GM18502 (cell line): Measurements from ENCODE around the gene SH3RF1.
"Not testable (repeated sequence)": the region's sequence is repeated elsewhere in the genome, so short reads cannot be mapped to it uniquely, and the experiment has no call there.

Experiments
- ATAC-seq: cut with Tn5 transposase; IDR thresholded peaks from one replicate; pipeline ENCODE4 v1.9.1; 2021; ENCODE audit warnings: mild to moderate bottlenecking; ENCODE audit not compliant: unreplicated experiment, poor library complexity

Gene SH3RF1

DNA sequence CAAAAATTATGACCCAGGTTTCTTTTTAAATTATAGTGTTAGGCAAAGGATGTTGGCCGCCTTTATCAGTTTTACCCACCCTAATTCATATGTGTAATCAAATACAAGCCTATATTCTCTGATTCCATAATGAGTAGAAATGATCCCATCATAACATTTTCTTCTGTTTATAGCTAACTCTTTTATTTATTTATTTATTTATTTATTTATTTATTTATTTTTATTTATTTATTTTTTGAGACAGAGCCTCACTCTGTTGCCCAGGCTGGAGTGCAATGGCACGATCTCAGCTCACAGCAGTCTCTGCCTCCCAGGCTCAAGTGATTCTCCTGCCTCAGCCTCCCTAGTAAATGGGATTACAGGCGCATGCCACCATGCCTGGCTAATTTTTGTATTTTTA is 7.1 kb upstream of the SH3RF1 start:
- not testable (repeated sequence) for ATAC-seq

DNA sequence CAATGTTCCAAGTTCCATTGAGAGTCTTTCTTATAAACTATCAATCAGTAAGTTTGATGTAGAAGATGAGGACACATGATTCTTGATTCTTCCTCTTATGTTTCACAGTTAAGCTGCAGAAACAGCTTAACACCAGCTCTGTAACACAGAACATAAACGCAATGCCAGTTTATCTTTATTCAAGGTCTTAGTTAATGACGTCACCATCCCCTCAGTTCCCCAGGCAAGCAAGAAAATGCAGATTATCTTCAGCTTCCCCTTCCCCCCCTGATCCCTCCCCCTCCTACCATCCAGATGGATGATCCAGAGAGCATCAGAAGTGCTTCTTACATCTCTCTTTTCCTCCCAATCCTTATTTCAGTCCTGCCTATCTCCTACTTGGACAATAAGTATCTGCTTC is 4.4 kb upstream of the SH3RF1 start:
- no peak for ATAC-seq

DNA sequence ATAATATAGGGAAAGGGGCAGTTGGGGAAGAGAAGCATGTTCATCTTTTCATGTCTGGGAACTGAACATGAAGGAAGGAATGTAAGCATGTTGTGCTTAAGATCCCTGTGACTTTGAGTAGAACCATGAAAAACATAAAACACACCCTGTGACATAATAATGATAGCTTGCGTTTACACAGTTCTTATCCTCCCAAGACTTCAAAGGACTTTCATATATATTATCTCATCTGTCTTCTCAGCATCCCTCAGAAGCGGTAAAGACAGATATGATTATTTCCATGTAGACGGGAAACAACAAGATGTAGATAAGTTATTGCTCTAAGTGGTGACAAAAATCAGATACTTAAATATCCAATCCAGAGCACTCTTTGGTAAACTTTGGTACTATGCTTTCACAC is 3.3 kb upstream of the SH3RF1 start:
- no peak for ATAC-seq

DNA sequence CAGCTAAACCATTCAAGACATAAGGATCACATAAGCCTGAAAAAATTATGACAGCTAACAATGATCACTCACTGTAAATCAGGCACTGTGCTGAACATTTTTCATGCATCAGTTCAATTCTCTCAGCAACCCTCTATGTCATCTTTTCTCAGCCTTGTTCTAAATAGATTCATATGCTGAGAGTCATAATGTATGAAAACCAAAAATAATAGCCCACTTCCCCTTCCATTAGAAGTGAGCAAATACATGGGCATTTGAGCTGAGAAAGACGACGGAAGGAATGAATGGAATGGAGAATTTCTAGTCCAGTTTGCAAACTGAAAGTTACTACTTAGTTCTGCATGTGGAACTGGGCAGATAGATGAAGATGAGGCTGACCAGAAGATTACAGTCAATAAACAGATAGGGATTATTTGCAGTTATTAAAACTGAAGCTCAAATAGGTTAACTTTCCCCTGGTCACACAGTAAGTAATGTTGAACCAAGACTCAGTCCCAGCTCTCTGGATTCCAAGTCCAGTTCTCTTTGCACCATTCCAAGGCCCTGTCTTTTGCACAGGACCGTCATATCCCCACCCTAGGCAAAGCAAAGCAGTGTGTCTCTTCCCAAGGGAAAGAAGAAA is 1.6 kb upstream of the SH3RF1 start:
- ATAC-seq, result peak; percentile 12

DNA sequence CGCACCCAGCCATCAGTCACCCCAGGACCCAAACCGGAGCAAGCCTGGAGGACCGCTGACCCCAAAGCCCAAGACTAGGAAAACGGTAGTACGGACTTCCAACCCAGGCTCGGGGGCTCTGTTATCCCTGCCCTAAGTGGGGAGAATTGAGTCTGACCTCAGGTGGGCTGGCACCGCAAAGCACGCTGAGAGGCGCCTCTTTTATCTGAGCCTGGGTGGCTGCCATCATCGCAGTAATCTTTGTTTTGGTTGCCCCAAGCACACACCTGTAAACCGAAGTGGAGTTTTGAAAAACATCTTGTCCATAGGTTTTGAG is 894 bp upstream of the SH3RF1 start:
- no peak for ATAC-seq

DNA sequence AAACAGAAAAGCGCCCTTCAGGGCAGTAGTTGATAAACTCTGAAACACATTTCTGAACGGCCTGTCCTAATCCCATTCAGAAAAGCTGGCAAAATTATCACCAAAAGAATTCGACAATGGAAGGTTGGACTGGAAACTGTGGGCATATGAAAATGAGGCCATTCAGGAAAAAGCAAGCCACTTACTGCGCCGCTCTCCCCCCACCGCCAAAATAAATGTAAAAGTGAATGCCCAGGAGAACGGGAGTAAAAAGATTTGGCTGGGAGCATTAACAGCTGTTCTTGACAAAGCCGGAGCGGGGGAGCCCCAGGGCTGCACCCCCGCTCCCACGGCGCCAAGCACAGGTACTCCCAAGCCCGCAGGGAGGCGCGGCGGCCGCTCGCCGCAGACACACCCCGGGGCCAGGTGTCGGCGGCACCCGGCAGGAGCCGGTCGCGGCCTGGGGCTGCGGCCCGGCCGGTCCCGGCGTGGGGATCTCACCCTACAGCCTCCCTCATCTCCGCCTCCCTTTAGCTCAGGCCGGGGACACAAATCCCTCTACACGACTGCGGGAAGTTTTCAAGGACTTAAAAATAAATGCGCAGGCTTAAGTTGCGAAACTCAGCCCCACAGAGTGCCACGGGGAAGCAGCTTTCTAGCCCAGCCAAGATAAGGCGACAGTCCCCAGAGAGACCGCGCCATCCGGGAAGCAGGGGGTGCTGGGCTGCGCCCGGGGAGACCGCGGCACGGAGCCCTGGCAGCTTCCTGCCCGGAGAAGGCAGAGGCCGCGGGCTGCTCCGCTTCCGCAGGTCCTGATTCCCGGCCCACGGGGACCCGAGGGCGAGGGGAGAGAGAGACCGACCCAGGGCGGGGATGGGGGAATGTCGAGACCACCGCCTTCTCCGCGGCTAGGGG is 593 bp downstream of the SH3RF1 start:
- ATAC-seq, result peak; percentile 52

DNA sequence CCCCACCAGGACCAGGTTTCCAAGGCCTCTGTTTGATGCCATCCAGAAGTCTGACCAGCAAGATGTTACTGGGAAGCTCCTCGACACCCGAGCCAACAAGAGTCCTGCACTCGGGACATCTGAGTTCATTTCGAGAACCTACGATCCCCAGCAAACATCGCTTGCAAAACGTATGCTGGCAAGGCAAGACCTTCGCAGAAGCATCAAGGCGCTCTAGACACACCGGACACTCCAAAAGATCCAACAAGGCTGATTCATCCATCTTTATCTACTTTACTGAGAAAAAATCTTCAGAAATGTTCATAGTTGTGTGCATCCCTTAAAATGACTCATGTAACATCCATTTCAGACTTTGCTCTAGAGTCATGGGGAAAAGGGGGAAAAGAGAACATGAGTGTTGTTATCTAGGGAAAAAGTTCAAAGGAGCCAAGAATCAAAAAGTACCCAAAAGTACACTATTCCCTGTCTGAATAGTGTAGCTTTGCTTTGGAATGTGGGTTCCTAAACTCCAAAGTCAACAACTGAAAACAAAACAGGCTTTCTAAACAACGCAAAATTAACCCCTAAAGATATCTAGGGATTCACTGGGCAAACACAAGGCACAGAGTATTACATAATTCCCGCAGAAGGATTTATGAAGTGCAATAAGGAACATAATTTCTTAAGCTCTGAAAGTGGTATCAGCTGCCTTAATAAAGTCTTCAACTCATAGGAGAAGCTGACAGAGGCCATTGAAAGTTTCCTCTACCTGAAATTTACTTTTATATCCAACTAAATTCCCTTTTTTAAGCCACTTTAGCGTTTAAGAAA is 1.6 kb downstream of the SH3RF1 start:
- no peak for ATAC-seq

DNA sequence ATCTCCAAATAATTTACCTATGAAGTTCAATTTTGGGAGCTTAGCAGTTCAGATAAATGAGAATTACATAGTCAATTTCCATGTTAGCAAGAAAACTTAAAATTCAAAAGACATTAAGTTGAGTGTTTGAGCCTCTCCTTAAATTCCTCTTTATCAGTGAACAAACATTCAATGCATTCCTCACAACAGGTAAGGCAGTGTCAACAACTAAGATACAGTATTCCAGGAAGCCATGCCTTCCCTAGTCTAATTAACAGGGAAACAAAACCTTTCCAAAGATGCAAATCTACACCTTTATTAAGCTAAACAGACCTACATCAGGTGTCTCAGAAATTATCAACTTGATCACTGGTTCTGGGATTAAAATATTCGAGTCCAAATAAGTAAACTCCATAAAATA is 3.7 kb downstream of the SH3RF1 start:
- no peak for ATAC-seq

DNA sequence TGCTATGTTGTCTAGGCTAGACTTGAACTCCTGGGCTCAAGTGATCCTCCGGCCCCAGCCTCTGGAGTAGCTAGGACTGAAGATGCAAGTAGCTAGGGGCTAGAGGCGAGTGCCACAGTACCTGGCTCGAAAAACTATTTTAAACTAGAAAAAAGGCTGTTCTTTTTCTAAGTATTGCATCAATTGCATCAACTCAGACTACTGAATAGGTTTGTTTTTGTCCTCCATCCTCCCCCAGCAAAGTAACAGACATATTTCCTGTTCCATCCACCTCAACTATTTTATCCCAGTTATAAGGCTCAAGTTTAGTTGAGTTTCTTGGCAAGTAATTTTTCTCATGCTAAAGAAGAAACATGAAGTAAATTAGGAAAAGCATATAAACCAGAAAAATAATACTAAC is 4.1 kb downstream of the SH3RF1 start:
- no peak for ATAC-seq

DNA sequence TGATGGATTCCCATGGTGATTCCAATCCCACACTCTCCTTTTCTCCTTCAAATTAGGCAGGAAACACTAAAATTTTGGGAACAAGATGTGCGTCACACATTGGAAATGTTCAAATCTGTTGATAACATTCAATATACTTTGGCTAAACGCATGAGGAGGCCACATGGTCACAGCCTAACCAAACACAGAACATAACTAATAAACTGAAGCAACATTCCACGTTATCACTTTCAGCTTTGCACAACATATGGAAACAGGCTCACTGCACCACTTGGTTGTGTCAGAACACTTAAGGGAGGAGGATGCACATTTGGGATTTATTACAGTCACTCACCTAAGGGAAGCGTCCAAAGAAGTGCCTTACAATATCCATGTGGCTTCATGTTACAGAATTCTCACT is 4.7 kb downstream of the SH3RF1 start:
- no peak for ATAC-seq

DNA sequence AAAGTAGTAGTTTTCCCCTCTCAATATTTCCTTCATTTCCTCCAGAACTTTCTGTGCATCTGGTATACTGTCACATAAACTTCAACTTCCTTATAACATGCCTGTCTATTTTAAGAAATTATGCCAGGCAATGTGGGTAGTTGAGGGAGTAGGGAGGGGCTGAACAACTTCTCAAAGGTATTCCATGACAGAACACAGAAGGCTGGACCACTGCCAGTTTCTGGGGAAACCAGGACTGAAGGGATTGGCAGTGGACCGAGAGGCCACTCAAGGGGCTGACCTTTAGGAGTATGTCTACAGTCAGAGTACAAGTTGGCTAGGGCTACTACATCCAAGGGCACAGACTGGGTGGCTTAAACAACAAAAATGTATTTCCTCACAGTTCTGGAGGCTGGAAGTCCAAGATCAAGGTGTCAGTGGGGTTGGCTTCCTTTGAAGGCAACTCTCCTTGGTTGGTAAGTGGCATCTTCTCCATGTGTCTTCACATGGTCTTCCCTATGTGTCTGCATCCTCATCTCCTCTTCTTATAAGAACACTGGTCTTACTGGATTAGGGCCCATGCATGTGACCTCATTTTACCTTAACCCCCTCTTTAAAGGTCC is 6.9 kb downstream of the SH3RF1 start:
- no peak for ATAC-seq

DNA sequence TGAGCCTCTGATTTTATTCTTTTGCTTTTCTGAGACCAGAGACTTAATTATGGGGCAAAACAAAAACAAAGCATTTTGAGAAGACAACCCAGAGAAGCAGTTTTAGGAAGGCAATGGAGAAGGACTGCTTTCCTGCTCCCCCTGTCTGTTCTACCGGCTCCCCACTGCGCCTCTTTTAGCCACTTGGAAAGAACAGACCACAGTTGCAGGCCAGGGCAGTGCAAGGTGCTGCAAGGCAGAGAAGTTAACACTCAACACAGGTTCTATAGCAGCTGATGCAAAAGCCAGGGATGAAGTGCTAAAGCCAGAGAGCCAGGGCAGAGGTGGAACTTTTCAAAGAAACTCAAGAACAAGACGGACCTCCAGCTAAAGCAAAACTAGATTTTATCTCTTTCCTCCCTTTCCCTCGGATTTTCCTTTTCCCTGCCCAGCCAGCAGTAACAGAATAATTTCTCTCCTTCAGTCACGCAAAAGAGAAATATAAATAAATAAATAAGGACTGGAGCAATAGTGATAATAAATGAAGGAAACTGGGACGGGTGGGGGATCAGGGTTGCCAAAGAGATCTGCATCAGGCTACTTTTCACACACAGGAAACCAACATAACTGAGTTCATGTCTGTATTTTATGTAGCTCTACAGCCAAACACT is 10.4 kb downstream of the SH3RF1 start:
- no peak for ATAC-seq

DNA sequence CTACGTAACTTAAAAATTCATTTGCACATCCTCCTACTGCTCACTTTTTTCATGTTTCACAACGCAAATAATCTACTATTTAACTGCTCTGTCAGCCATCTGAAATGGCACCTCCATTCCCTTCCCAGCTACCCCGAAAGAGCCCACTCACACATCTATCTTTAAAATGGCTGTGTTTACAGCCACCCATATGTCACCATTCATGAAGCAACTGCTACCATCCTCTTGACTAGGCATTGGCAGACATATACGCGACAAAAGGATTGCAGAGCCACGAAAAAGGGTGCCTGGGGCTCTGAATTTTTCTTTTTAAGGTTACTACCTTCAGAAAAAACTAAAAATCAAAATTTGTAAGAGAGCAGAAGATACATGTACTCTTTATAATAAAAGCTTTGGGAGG is 11.5 kb downstream of the SH3RF1 start:
- ATAC-seq, result no peak

DNA sequence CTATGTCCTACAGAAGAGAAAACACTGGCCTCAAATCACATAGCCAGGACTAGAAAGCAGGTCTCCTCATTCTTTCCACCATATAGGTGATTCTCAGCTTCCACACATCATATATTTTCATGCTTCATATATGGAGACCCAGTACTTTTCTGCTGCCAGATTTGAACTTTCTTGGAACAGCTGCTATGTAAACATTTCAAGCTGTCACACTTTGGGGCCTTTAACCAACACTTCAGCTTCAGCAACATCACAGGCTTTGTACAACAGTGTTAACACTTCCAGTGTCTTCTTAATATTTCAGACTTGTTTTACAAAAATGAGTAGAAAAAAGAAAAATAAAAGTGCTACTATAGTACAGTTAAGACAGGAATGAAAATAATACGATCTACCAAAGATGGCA is 12.6 kb downstream of the SH3RF1 start:
- no peak for ATAC-seq

DNA sequence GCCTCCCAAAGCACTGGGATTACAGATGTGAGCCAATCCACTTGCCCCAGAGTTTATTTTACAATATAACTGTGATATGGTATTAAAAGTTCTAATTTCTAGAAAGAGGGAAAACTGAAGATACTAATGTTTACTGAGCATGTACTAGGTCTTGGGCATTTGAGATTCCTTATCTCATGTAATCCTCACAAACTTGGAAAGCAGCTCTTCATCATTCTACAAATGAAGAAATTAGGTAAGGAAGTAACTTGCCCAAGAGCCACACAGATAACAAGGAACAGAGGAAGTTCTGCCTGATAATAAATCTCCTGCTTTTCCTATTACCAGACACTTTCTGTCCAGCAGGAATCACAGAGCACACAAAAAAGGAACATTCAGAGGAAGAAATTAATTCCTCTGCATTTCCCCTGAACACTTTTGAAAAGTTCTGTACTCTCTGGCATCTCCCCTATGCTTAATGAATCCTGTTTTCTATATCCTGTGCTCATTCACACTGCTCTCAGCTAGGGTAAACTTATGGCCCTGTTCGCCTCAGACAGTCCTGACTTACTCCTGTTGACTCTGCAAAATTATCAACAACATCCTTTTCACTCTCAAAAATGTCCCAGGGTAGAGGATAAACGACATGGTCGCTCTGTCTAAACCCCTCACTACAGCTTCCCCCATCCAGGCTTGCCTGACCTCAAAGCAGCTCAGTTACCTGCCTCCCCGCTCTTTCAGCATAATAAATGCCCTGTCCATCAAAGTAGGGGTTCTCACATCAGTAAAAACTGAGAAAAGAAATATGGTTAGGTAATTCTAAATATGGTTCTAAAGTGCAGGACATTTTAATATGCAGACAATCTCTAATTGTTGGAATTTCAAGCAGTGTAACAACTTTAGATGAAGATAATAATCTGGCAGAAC is 13.6 kb downstream of the SH3RF1 start:
- no peak for ATAC-seq

DNA sequence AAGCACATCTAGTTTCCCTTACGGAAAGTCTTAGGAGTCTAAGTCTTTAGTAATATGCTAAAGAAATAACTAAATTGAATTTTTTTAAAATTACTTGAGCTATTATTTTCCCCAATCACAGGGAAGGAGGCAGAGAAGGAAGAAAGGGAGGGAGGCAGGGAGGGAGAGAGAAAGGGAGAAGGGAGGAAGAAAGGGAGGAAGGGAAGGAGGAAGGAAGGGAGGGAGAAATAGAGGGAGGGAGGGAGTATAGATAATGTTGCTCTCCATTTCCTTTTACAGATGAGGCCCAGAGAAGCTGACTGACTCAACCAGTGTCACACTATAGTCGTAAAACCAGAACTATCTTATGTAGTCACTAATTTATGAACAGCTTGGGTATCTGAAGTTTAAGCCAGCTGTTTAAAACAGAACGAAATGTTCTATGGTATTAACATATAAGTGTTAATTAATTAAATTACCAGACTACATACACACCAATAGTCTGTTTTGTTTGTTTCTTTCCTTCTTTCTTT is 14.6 kb downstream of the SH3RF1 start:
- no peak for ATAC-seq

DNA sequence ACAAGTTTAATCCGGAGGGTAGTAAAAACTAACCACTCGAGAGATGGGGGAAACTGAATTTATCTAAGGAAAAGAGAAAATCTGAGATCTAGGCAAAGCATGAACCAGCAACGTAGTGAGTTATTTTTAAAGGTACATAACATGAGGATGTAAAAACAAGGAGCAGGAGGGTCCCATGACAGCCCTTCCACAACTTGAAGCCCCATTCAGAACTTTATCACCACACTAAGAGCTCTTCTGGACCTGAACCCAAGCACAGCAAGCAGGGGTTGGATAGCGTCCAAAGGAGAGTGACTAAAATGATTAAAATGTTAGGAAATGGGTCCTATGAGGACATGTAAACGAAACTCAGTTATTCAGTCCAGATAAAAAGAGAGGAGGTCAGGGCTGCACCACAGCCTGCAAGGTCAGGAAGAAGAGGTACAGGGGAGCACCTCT is 16.2 kb downstream of the SH3RF1 start:
- ATAC-seq, result no peak

DNA sequence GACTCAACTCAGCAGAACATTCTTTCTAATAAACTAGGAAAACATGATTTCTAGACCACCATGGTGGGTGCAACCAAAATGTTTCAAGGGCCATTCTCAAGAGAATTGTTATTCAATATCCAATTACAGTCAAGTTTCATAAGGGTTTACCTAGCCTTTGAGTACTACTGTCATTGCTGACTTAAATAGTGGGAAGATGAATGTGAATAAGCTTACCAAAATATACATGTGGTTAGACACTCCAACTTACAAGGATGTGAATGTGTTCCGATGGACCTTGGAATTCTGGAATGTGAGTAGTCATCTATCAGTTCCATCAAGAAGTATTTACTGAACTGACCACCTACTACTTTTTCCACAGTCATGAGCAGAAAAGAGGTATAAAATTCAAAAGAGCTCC is 16.9 kb downstream of the SH3RF1 start:
- no peak for ATAC-seq

DNA sequence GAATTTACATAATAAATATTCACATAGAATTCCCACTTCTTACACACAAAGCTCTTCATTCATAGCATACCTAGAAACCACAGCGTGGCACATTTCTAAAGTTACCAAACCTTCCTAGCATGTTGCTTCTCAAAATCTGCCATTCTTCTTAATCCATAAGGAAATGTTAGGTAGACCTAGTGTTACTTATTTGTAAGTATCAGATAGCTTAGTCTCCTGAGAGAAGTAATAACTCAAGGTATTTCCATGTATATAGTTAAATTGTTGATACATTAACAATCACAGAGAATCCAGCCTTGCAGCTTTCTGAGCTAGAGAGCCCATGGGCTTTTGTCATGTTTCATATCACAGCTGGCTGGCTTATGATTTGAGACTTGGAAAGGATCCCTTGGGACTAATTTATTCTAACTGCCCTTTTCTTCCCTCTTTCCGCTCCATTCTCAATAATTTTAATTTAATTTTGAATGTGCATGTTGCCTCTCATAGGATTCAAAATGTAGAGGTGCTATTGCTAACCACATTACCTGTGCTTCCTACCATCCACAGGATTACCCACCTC is 17.6 kb downstream of the SH3RF1 start:
- ATAC-seq, result no peak
